ENCODE measurements around the gene SRGAP1.
"Not testable (repeated sequence)": the region's sequence is repeated elsewhere in the genome, so short reads cannot be mapped to it uniquely, and the experiment has no call there.

Gene SRGAP1

GRCh38 chr12:64184216-64184615 is 339.7 kb downstream of the SRGAP1 start:
- DNase-seq = no peak

GRCh38 chr12:64186789-64187188 is 342.3 kb downstream of the SRGAP1 start:
- DNase-seq = no peak

GRCh38 chr12:64187370-64187769 is 342.9 kb downstream of the SRGAP1 start:
- DNase-seq = peak; percentile 19

- no peak for DNase-seq
Observed at GRCh38 chr12:64187794-64188193, 343.3 kb downstream of the SRGAP1 start.

GRCh38 chr12:64189530-64189929 is 345.0 kb downstream of the SRGAP1 start:
- DNase-seq = no peak

- DNase-seq = no peak
Observed at GRCh38 chr12:64190140-64190539, 345.6 kb downstream of the SRGAP1 start.

GRCh38 chr12:64192644-64193444 is 348.3 kb downstream of the SRGAP1 start:
- DNase-seq = peak; percentile 30

GRCh38 chr12:64193931-64194330 is 349.4 kb downstream of the SRGAP1 start:
- no peak for DNase-seq

GRCh38 chr12:64194333-64195149 is 350.0 kb downstream of the SRGAP1 start:
- DNase-seq = peak; percentile 42

- not testable (repeated sequence) for DNase-seq
Observed at GRCh38 chr12:64195841-64196240, 351.3 kb downstream of the SRGAP1 start.

- DNase-seq = no peak
Observed at GRCh38 chr12:64203036-64203435, 358.5 kb downstream of the SRGAP1 start.

- DNase-seq = no peak
Observed at GRCh38 chr12:64203775-64204174, 359.3 kb downstream of the SRGAP1 start.

GRCh38 chr12:64205542-64205941 is 361.0 kb downstream of the SRGAP1 start:
- DNase-seq = no peak

GRCh38 chr12:64207453-64207852 is 363.0 kb downstream of the SRGAP1 start:
- DNase-seq = no peak

Measured in MV-4-11 (cell line).